ENCODE results near the gene CDH4. TPM values are rescaled to one million over a fixed set of nuclear protein-coding genes. Genes with fewer than 3 reads are reported as not detected.

Gene CDH4
- total RNA-seq, 1 experiment from 2014 or later = not detected

DNA sequence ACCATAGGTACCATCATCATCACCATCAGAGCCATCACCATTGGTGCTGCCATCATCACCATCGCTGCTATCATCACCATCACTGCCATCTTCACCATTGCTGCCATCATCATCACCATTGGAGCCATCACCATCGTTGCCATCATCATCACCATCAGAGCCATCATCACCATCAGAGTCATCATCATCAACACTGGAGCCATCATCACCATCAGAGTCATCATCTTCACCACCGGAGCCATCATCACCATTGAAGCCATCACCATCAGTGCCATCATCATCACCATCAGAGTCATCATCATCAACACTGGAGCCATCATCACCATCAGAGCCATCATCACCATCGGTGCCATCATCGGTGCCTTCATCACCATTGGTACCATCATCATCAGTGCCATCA is 474.9 kb downstream of the CDH4 start:
- ChIA-PET CTCF (no interaction called here), POLR2A (no interaction called here)
- Histone ChIP-seq H3K36me3 (ENCODE audit: control insufficient read depth, insufficient read depth, low read length) (no peaks in the 10 kb centered on the region), H3K9me3 (no peaks in the 10 kb centered on the region), H3K4me1 (no peaks in the 10 kb centered on the region), H3K4me3 (ENCODE audit: low read depth, low read length) (no peak overlapping the region), H3K27me3 (replicated peaks; ENCODE audit: control insufficient read depth, insufficient read depth, low read length) (peaks cover 2% of the 10 kb centered on the region; the same call in 1 of the 2 replicates)
- TF ChIP-seq, protein P1, sequence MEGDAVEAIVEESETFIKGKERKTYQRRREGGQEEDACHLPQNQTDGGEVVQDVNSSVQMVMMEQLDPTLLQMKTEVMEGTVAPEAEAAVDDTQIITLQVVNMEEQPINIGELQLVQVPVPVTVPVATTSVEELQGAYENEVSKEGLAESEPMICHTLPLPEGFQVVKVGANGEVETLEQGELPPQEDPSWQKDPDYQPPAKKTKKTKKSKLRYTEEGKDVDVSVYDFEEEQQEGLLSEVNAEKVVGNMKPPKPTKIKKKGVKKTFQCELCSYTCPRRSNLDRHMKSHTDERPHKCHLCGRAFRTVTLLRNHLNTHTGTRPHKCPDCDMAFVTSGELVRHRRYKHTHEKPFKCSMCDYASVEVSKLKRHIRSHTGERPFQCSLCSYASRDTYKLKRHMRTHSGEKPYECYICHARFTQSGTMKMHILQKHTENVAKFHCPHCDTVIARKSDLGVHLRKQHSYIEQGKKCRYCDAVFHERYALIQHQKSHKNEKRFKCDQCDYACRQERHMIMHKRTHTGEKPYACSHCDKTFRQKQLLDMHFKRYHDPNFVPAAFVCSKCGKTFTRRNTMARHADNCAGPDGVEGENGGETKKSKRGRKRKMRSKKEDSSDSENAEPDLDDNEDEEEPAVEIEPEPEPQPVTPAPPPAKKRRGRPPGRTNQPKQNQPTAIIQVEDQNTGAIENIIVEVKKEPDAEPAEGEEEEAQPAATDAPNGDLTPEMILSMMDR (IDR thresholded peaks at IDR 0.05; ENCODE audit: insufficient read depth in 1 of 2, low read depth in 1 of 2, low read length in 1 of 2, severe bottlenecking in 1 of 2, unreplicated experiment in 1 of 2) = no peak
- H3K27ac Mint-ChIP-seq (ENCODE audit: unreplicated experiment) = no peak overlapping the region
- intact Hi-C loops (cut with micrococcal nuclease; ENCODE audit: unreplicated experiment) = no loop called here
- BruUV-seq (replicated peaks) = no TSS peak
- no peaks in the 10 kb centered on the region for H3K36me3 Mint-ChIP-seq (ENCODE audit: insufficient read depth, unreplicated experiment)
- no peaks in the 10 kb centered on the region for H3K9me3 Mint-ChIP-seq (ENCODE audit: unreplicated experiment)
- H3K27me3 Mint-ChIP-seq (ENCODE audit: insufficient read depth, unreplicated experiment) = peaks cover 16% of the 10 kb centered on the region
- no peak for DNase-seq
- no peak overlapping the region for H3K4me3 Mint-ChIP-seq (ENCODE audit: unreplicated experiment)
- no peaks in the 10 kb centered on the region for H3K4me1 Mint-ChIP-seq (ENCODE audit: low read depth, unreplicated experiment)

DNA sequence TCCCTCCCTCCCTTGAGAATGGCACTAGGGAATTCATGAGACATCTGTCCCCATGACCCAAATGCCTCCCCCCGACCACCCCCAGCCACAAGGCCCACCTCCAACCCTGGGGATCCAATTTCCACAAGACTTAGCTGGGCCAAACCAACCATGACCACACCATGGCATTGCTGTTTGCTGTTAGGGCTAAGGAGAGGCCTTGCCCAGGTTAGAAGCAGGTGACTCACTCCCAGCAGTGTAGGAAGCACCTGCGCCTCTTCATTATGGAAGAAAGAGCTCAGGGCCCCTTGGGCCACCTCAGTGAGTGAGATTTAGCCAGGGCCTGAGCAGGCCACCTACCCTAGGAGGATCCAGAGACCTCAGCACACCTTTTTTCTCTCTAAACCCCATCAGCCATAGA is 475.7 kb downstream of the CDH4 start:
- no peak overlapping the region for H3K4me3 Mint-ChIP-seq (ENCODE audit: unreplicated experiment)
- ChIA-PET POLR2A (no interaction called here), CTCF (no interaction called here)
- Histone ChIP-seq H3K36me3 (ENCODE audit: control insufficient read depth, insufficient read depth, low read length) (no peaks in the 10 kb centered on the region), H3K9me3 (no peaks in the 10 kb centered on the region), H3K4me1 (no peaks in the 10 kb centered on the region), H3K27me3 (replicated peaks; ENCODE audit: control insufficient read depth, insufficient read depth, low read length) (peaks cover 2% of the 10 kb centered on the region; the same call in 1 of the 2 replicates), H3K4me3 (ENCODE audit: low read depth, low read length) (no peak overlapping the region)
- H3K27ac Mint-ChIP-seq (ENCODE audit: unreplicated experiment) = no peak overlapping the region
- intact Hi-C loops (cut with micrococcal nuclease; ENCODE audit: unreplicated experiment) = no loop called here
- TF ChIP-seq, protein P1 (IDR thresholded peaks at IDR 0.05; ENCODE audit: insufficient read depth in 1 of 2, low read depth in 1 of 2, low read length in 1 of 2, severe bottlenecking in 1 of 2, unreplicated experiment in 1 of 2) = no peak
- no TSS peak for BruUV-seq (replicated peaks)
- no peak for DNase-seq
- no peaks in the 10 kb centered on the region for H3K9me3 Mint-ChIP-seq (ENCODE audit: unreplicated experiment)
- no peaks in the 10 kb centered on the region for H3K36me3 Mint-ChIP-seq (ENCODE audit: insufficient read depth, unreplicated experiment)
- H3K27me3 Mint-ChIP-seq (ENCODE audit: insufficient read depth, unreplicated experiment) = peaks cover 17% of the 10 kb centered on the region
- H3K4me1 Mint-ChIP-seq (ENCODE audit: low read depth, unreplicated experiment) = no peaks in the 10 kb centered on the region

GRCh38 chr20:61728326-61728725 is 476.3 kb downstream of the CDH4 start:
- no TSS peak for BruUV-seq (replicated peaks)
- no peaks in the 10 kb centered on the region for H3K4me1 ChIP-seq
- DNase-seq = no peak

More at GRCh38 chr20:61728326-61728725, 476.3 kb downstream of the CDH4 start:
- Mint-ChIP-seq H3K27me3 (ENCODE audit: insufficient read depth, unreplicated experiment) (peaks cover 17% of the 10 kb centered on the region), H3K4me3 (ENCODE audit: unreplicated experiment) (no peak overlapping the region), H3K36me3 (ENCODE audit: insufficient read depth, unreplicated experiment) (no peaks in the 10 kb centered on the region), H3K4me1 (ENCODE audit: low read depth, unreplicated experiment) (no peaks in the 10 kb centered on the region), H3K27ac (ENCODE audit: unreplicated experiment) (no peak overlapping the region), H3K9me3 (ENCODE audit: unreplicated experiment) (no peaks in the 10 kb centered on the region)
- H3K4me3 ChIP-seq (ENCODE audit: low read depth, low read length) = no peak overlapping the region
- H3K27me3 ChIP-seq (replicated peaks; ENCODE audit: control insufficient read depth, insufficient read depth, low read length) = peaks cover 3% of the 10 kb centered on the region; the same call in 1 of the 2 replicates
- intact Hi-C loops (cut with micrococcal nuclease; ENCODE audit: unreplicated experiment) = no loop called here
- no peaks in the 10 kb centered on the region for H3K36me3 ChIP-seq (ENCODE audit: control insufficient read depth, insufficient read depth, low read length)
- ChIA-PET POLR2A (no interaction called here), CTCF (no interaction called here)
- TF ChIP-seq, protein P1 (IDR thresholded peaks at IDR 0.05; ENCODE audit: insufficient read depth in 1 of 2, low read depth in 1 of 2, low read length in 1 of 2, severe bottlenecking in 1 of 2, unreplicated experiment in 1 of 2) = no peak
- H3K9me3 ChIP-seq = no peaks in the 10 kb centered on the region
